ENCODE measurements around the gene ATP13A3. TPM values are rescaled to one million over a fixed set of nuclear protein-coding genes. Genes with fewer than 3 reads are reported as not detected.

ATP13A3 gene
- polyA plus RNA-seq, 12 donors = 22.3 to 41.4 (median 31.9) TPM; not detected in 1

DNA sequence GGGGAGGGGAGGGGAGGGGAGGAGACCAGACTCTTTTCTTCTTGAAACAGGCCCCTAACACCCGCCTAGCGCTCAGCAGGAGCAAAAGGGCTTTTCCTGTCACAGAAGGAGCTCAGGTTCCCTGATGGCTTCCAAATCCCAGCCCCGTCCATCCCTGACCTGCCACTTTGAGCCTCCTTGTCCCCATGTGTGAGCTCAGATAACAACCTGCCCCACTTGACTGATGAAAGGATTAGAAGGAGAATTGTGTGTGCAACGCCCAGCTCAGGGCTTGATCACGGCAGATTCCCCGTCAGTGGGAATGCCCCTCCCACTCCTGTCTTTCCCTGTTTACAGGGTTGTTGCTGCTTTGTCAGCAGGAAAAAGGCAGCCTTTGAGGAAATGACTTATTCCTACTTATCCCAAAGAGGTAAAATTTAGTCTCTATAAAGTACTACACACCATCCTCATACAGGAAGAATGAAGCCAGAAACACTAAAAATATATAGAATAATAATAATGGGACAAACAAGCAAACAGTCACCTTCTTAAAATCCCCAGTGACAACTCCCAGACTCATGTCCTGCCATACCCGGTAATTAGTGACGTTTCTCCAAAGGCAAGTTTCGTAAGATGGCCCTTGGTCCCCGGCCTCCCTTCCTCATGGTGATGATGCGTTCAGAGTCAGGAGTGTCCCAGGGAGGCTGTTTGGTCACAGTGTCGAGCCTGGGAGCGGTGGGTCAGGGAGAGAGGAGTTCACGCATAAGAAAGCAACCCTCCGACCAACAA, 111.1 kb downstream of the ATP13A3 start:
- DNase-seq = no peak

DNA sequence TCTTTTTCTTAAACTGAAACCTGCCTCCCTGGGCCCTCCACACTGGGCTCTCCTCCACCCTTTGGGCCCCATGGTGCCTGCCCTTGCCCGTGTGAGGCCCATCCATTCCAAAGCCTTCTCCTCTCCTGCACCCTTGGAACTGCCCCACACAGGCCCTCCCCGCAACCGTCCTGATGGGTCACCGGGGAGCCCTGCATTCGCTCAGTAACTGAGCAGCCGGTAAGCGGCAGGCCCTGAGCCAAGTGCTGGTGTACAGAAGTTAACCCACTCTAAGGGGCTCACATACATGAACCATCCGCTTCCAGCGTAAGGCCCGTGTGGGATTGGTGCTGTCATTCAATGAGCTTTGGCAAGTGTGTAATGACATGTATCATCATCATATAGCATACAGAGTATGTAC, 111.9 kb downstream of the ATP13A3 start:
- DNase-seq = no peak

- DNase-seq = no peak
Observed at GRCh38 chr3:194373899-194374298, 112.9 kb downstream of the ATP13A3 start.

- DNase-seq = no peak
Observed at GRCh38 chr3:194373028-194373427, 113.8 kb downstream of the ATP13A3 start.

DNA sequence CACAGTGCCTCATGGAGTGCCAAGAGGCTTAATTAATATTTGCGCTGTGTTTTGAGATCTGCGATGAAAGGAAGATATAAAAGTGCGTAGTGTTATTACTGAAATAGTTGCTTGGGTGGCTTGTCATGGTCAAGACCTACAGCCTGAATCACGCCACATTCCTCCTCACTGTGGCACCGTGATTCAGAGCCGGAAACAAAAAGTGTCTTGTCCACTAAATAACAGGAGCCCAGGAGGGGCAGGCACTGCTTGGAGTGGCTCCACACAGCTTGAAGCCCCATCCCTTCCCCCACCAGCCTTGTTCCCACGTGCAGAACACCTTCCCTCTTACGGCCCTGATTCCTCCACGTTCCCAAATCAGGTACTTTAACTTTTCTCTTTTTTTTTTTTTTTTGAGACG, 116.0 kb downstream of the ATP13A3 start:
- DNase-seq = no peak

DNA sequence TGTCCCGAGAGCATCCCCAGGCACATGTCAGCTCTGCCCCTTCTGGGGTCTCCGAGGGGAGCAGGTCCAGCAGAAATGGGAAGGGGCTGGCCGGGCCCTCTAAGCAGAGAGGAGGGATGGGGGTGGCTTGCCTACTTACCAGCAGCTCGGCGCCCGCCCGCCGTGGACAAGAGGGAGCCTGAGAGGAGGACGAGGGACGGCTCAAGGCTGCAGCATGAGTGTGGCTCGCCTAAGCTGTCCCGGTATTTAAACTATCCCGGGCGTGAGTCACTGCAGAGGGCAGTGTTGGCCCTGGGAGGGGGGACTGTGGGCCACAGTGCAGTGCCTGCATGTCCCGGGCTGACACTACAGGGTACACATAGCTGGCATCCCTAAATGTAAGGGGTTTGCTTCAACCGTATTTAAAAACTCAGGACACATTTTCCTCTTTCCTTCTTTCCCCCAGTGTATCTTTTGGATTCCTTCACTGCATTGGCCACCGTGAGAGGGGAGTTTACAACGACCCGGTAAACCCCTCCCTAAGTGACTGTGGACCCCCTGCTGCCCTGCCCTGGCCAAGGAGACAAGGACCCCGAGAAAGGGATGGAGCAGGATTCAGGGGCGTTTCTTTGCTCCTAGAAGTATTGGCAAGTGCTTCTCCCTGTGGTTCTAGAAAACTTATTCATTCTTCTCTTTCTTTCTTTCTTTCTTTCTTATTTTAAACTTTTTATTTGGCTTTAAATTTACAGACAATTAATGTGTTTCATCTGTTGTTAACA, 117.1 kb downstream of the ATP13A3 start, which contains the start of gene LRRC15:
TSS of gene LRRC15 (minus strand) at position 222 of the 758 bp plus-strand sequence. CDS start 8,700 bp downstream, outside the sequence.
- DNase-seq = no peak

DNA sequence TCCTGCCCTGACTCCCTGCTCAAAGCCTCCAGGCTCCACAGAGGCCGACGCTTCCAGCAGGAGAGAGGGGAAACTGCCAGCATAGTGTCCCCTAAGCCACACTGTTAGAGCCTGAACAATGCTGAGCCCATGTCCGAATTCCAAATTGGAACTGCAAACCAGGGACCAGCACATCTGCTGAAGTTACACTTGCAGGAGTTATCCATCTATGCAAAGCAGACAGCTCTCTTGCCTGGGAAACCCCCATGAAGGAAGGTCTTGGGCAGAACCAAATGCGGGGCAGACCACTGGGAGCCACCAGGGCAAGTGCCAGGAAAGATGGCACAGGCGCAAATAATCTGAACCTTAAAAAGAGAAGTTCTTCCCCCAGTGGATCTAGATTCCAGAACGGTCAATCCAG, 117.9 kb downstream of the ATP13A3 start:
- no peak for DNase-seq

DNA sequence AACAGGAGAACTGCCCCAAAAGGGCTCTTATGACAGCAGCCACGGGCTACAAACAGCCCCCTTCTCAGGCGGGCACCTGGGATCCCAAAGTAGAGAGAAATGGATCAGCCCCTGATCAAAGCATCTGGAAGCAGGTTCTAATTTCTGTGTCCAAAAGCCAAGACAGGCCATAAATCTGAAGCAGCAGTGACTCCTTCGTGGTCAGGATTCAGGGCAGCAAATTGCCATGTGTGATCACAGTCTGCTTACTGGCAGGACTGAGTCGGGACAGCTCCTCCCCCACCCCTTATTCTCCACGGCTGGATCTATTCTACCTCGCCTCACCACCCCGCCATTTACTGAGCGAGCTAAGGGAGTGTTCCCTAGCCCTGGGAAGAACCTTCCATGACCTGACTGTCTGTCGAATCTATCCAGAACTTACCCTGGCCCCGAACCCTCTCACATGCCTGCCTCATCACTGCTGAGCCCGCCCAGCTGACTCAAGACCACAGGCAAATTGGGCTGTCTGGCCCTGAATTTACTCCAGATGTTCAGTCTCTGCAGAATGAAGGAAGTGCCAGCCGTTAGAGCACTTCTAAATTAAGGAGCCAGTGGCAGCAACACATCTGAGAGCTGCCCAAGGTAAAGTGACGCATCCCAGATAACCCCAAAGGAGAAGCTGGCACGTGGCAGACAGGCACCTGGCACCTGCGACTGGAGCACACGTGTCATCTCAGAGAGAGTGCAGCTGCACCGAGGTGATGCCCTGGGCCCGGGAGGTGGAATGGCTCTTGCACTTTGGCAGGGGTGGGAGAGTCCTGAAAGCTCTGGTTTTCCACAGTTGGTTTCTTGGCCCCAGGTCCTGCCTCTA, 118.6 kb downstream of the ATP13A3 start:
- no peak for DNase-seq

DNA sequence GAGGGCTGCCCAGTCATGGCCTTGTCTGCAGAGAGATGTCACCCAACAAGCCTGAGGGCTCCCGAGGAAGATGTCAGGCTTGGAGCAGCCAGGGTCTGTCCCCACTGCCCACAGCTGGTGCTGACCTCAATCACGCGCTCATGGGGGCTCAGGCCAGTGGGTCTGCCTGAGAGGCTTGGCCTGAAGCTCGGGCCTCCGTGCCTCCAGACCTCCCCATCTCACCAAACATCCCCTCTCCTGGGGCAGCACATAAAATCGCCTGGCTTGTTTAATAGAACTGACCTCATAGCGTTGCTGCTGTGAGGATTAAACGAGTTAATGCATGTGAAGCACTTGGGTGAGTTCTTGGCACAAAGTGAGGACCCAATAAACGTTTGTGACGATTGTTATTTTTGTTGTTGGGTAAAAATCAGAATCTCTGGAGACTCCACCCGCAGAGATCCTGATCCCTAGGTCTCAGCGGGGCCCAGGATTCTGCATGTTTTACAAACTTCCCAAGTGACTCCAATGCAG, 120.8 kb downstream of the ATP13A3 start:
- no peak for DNase-seq

DNA sequence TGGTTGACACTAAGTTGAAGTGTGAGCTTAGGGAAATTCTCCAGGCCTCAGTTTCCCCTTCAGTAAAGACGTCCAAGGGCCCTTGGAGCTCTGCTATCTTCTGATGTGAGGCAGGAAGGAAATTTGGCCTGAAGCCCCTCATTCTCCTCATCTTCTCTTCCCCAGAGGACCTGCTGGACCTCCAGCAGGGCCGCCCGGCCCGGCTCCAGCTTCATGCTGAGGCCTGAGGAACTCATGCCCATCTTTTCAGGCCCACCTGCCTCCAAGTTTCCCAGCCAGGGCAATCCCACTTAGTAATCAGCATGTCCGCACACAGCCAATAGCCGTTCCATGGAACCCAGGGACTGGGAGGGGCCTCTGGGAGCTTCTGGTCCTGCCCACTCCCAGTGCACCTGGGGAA, 121.3 kb downstream of the ATP13A3 start:
- DNase-seq = no peak

GRCh38 chr3:194364652-194365434, 122.0 kb downstream of the ATP13A3 start:
- peak; percentile 70 for DNase-seq

- DNase-seq = no peak
Observed at GRCh38 chr3:194364314-194364651, 122.5 kb downstream of the ATP13A3 start.

DNA sequence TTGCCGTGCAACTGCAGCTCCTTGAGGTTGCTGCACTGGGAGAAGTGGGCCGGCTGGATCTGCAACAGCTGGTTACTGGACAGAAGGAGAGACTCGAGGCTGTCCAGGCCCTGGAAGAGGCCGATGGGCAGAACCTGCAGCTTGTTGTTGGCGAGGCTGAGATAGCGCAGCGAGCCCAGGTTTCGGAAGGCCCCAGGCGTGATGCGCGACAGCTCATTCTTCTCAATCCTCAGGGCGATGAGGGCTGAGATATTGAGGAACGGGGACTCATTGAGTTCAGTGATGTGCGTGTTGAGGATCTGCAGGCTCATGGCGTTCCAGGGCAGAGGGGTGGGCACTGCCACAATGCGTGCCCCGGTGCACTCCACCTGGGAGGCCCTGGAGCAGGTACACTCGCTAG, 126.2 kb downstream of the ATP13A3 start:
- DNase-seq = no peak

- DNase-seq = no peak
Observed at GRCh38 chr3:194357681-194358080, 129.1 kb downstream of the ATP13A3 start.

GRCh38 chr3:194355379-194355778, 131.4 kb downstream of the ATP13A3 start:
- no peak for DNase-seq

- no peak for DNase-seq
Observed at GRCh38 chr3:194354315-194354714, 132.5 kb downstream of the ATP13A3 start.

Other genes starting within 250 kb of the ATP13A3 start
- gene CPN2, start 135.7 kb downstream of the ATP13A3 start, polyA plus RNA-seq (ENCODE audit: insufficient read length in 12 of 12) = under 1 TPM in 6 of 12 donors, not detected in 6; 0.07 to 0.32 (median 0.09) TPM
- gene LRRC15, start 117.3 kb downstream of the ATP13A3 start, polyA plus RNA-seq (ENCODE audit: insufficient read length in 12 of 12) = 1 to 10 TPM in 1 of 12 donors, under 1 TPM in 9, not detected in 2; 0.08 to 1.1 (median 0.38) TPM
- gene GP5, start 87.7 kb downstream of the ATP13A3 start, polyA plus RNA-seq (ENCODE audit: insufficient read length in 12 of 12) = under 1 TPM in 10 of 12 donors, not detected in 2; 0.11 to 0.73 (median 0.22) TPM
- 10 to 100 TPM in 11 of 12 donors, not detected in 1; 15.6 to 33.5 (median 21.0) TPM for gene TMEM44, start 146.4 kb upstream of the ATP13A3 start, polyA plus RNA-seq (ENCODE audit: insufficient read length in 12 of 12)
- 10 to 100 TPM in 11 of 12 donors, not detected in 1; 23.2 to 40.6 (median 27.5) TPM for gene LSG1, start 185.2 kb upstream of the ATP13A3 start, polyA plus RNA-seq (ENCODE audit: insufficient read length in 12 of 12)
- 10 to 100 TPM in 11 of 12 donors, not detected in 1; 11.9 to 28.1 (median 16.7) TPM for gene FAM43A, start 198.9 kb upstream of the ATP13A3 start, polyA plus RNA-seq (ENCODE audit: insufficient read length in 12 of 12)

Data from muscle of arm (tissue), 12 donors.